HG02970 (cell line): ENCODE results near the gene FARP1.

Experiments used
- ATAC-seq: cut with Tn5 transposase; IDR thresholded peaks from one replicate; pipeline ENCODE4 v1.9.1; 2021; ENCODE audit warnings: mild to moderate bottlenecking, moderate library complexity, moderate number of reproducible peaks; ENCODE audit not compliant: unreplicated experiment, low FRiP score

The FARP1 gene

GRCh38 chr13:98173431-98174152 lies 30.7 kb downstream of the FARP1 start:
- ATAC-seq, result no peak

DNA sequence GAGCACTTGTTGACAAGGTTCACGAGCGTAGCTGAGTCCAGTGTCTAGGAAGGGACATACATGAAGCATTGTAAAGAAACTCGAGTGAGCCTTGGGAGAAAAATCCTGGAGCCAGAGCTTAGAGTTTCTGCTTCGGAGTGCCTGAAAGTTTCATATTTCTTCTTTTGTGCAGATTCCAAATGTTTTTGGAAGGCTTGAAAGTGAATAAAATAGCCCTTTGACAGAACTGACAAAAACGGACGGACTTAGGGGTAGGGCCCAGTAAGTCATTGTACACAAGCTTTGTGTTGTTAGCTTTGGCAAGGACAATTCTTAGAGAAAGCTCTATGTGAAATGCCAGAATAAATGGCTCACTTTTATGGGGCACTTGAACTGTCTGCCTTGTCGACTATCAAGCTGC lies 31.4 kb downstream of the FARP1 start:
- ATAC-seq, result no peak

DNA sequence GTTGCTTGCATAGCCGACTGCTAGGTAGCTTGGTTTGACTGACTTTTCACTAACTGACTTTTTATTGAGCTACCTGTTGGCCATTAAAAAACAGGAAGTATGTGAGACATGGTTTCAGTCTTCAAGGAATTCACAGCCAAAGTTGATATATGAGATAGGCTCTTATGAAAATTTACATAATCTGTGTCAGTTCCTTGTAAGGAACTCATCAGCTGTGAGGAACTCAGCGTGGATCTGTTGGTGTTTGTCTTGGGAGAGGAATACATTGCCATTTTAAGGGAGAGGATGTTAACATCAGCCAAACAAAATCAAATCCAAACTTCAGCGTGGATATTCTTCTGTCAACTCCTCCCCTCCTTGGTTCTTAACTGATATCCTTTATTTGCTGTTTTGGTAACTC lies 32.1 kb downstream of the FARP1 start:
- ATAC-seq, result no peak

DNA sequence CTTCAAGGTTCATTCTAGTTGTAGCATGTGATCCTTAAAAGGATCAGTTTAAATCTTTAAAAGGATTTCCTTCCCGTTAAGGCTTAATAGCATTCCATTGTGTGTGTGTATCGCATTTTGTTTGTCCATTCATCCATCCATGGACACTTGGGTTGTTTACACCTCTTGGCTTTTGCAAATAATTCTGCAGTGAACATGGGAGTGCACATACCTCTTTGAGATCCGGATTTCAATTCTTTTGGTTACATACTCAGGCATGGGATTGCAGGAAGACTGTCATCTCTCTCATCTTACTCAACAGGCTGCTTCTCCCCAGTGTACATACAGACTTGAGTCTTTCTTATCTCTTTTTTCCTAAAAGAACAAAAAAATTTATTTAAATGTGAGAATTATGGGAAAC lies 32.9 kb downstream of the FARP1 start:
- ATAC-seq, result no peak

DNA sequence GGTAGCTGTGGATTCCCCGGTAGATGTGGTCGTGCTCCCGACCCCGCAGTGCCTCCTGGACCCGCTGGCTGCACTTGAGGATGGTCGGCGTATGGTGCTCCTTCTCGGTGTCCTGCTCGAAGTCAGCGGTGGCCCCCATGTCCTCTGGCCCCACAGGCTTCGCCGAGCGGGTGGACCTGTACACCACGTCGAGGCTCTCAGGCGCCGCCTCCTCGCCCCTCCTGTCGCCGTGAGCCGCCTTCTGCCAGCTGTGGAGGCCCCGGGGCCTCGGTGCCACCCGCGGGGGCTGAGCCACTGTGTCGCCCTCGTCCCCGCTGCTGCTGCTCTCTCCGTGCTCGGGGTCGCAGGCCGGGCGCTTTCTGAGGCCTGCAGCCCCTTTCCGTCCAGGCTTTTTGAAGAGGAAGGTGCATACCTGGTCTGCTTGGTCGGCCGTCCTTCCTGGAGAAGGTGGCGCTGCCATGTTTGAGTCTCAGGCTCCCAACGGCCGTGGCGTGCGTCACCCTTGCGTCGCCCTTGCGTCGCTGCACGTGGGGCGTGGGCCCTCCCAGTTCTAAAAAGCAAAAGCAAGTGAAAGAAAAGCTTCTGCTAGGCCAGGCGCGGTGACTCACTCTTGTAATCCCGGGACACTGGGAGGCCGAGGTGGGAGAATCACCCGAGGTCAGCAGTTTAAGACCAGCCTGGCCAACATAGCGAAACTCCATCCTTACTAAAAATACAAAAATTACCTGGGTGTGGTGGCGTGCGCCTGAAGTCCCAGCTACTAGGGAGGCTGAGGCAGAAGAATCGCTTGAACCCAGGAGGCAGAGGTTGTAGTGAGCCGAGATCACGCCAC lies 34.1 kb downstream of the FARP1 start, which contains the start of gene RNF113B:
Gene RNF113B, minus strand, starts transcription at position 493 of the 832 bp plus-strand sequence. Its CDS starts 33 bp downstream, at position 460.
- ATAC-seq, result no peak

GRCh38 chr13:98180092-98180491 lies 37.2 kb downstream of the FARP1 start:
- ATAC-seq, result no peak

DNA sequence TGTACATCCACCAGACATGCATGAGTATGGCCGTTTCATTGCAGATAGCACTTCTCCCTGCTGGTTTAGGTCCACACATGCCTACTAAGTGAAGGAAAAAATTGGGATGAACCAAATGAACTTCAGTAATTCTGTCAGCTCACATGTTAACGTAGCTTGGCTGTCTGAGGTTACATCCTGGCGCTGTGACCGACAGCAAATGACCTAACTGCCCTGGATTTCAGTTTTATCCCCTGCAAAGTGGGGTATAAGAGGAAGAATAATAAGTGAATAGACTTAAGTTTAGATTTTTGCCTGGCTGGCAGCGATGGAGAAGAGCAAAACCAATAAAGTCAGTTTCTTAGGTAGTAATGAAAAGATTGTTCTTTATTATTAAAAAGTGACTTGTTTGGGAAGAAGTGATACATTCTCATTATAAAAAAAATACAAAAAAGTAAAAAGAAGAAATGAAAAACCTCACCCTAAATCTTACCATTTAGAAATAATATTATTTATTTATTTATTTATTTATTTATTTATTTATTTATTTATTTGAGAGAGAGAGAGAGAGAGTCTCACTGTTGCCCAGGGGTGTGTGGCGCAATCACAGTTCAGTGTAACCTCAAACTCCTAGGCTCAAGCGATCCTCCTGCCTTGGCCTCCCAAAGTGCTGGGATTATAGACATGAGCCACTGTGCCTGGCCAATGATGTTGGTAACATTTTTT lies 38.4 kb downstream of the FARP1 start:
- no peak for ATAC-seq

- no peak for ATAC-seq
These were observed 39.3 kb downstream of the FARP1 start for GRCh38 chr13:98182153-98182552.

DNA sequence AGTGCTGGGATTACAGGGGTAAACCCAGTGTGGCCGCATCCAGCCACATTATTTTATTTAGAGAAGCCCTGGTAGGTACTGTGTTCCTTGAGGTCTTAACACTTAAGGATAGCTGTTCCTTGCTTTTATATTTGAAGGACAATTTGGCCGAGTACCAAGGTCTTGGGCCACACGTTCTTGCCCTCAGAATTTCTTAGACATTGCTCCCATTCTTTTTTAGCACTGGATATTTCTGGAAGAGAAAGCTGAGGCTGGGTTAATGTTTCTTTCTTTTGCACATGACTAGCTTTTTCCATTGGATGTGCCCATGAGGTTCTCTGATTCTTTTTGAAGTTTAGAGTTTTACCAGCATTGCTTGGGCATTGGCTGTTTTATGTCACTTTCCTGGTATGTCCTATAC lies 39.7 kb downstream of the FARP1 start:
- no peak for ATAC-seq

DNA sequence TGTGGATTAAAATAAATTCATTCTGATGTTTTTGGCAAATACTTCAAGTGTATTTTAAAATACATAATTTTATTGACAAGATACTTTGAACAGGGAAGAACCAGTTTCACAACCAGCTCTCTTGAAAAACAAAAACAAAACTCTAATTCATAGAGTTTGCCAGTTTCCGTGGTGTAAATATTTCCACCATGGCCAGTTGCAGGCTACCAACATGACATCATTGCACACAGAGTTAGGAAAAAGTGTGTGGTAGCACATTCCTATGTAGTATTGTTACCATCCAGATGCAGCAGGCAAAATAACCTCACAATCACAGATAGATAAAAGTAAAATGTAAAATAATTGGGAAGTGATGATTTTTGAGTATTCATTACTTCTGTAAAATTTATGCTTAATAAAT lies 41.9 kb downstream of the FARP1 start:
- ATAC-seq, result no peak

- no peak for ATAC-seq
These were observed 44.5 kb downstream of the FARP1 start for GRCh38 chr13:98187155-98187964.

- no peak for ATAC-seq
These were observed 45.0 kb downstream of the FARP1 start for GRCh38 chr13:98187965-98188261.

GRCh38 chr13:98188544-98189166 lies 45.8 kb downstream of the FARP1 start:
- no peak for ATAC-seq

GRCh38 chr13:98189841-98190505 lies 47.1 kb downstream of the FARP1 start:
- no peak for ATAC-seq

DNA sequence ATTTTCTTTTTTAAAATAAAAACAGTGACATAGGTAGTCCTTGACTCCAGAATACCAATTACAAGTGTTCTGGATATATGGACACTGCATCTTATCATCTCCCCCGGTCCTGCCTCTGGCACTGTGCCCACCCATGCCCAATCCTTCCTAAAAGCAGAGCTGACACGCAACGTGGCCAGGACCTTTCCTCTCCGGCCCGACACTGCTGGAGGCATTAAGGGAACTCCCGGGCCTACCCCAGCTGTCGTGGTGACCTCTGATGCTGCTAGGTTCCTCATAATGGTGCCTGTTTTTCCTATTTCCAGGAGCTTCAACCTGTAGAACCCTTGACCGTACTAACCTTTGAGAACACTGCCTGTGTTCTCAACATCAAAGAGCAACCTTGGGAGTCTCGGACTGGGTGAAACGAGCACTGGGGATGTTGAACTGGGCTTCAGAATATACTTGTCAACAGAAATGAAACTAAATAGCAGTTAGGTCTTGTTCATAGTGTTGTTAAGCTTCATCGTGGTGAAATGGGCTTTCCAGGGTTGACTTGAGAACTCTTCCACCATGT lies 48.1 kb downstream of the FARP1 start:
- no peak for ATAC-seq

- ATAC-seq, result no peak
These were observed 49.1 kb downstream of the FARP1 start for GRCh38 chr13:98192008-98192407.

DNA sequence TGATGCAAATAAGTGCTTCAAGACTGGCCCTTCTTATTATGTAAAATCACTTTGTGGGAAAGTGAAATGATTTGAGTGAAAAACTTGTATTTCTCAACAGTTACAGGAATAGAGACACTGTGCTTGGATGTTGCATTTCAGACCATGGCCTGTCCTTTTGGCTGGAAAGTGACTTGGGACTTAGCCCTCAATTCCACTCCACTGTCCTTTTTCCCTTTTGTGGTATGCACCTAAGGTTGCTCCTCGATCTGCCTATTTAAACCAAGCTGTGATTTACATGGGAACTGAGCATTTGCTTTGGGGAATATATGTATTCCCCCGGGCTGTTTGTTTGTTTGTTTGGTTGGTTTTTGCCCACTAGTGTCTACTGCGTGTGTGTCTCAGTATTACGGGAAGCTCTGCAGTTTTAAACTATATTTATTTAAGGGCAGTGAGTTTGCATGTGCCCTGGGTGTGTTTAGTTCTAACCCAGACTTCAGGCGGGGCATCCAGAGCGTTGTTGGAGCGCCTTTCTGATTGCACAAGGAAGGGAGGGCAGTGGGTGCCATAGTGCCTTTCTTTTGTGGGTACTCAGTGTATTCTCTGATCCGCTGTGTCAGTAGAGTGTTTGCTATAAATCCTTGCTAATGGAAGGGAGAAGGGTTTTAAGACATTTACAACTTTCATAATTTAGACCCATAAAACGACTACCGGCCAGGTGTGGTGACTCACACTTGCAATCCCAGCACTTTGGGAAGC lies 52.3 kb downstream of the FARP1 start:
- ATAC-seq, result no peak

DNA sequence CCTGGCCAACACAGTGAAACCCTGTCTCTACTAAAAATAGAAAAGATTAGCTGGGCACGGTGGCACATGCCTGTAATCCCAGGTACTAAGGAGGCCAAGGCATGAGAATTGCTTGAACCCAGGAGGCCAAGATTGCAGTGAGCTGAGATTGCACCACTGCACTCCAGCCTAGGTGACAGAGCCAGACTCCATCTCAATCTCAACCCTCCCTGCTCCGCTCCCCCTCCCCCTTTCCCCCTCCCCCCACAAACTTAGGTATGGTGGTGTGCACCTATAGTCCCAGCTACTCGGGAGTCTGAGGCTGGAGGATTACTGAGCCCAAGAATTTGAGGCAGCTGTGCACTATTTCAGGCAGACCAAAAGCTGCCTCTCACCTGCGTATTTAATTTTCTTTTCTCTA lies 55.8 kb downstream of the FARP1 start:
- ATAC-seq, result no peak

DNA sequence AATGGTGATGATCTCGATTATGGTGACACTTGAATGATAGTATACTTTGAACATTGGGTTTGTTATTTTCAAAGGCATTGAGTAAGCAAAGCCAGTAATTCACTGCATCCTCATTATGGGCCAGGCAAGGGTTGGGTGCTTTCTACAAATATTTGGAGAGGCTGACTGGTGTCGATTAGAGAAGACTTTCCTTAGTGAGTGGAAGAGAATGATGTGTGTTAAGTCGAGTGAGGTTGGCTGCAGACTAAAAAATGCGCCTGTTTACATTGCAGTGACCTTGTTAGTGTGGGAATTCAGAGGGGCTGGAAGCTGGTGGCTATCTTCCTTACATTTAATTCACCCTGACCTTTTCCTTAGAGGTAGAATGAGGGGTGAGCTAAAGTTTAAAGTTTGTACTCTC lies 56.6 kb downstream of the FARP1 start:
- ATAC-seq, result no peak
